ENCODE measurements around the gene CD244. TPM values are rescaled to one million over a fixed set of nuclear protein-coding genes. Genes with fewer than 3 reads are reported as not detected.
A peak's percentile ranks its signal among the peaks of the same experiment; 100 is the strongest.

Gene CD244, protein sequence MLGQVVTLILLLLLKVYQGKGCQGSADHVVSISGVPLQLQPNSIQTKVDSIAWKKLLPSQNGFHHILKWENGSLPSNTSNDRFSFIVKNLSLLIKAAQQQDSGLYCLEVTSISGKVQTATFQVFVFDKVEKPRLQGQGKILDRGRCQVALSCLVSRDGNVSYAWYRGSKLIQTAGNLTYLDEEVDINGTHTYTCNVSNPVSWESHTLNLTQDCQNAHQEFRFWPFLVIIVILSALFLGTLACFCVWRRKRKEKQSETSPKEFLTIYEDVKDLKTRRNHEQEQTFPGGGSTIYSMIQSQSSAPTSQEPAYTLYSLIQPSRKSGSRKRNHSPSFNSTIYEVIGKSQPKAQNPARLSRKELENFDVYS
- total RNA-seq: 10 to 100 TPM in 1 of 5 donors, 1 to 10 TPM in 4; 1.1 to 12.4 (median 2.9) TPM
- total RNA-seq (2013): 22.1 TPM
- 0.34 to 12.9 (median 2.5) reads per million in 29 experiments for total RNA-seq

DNA sequence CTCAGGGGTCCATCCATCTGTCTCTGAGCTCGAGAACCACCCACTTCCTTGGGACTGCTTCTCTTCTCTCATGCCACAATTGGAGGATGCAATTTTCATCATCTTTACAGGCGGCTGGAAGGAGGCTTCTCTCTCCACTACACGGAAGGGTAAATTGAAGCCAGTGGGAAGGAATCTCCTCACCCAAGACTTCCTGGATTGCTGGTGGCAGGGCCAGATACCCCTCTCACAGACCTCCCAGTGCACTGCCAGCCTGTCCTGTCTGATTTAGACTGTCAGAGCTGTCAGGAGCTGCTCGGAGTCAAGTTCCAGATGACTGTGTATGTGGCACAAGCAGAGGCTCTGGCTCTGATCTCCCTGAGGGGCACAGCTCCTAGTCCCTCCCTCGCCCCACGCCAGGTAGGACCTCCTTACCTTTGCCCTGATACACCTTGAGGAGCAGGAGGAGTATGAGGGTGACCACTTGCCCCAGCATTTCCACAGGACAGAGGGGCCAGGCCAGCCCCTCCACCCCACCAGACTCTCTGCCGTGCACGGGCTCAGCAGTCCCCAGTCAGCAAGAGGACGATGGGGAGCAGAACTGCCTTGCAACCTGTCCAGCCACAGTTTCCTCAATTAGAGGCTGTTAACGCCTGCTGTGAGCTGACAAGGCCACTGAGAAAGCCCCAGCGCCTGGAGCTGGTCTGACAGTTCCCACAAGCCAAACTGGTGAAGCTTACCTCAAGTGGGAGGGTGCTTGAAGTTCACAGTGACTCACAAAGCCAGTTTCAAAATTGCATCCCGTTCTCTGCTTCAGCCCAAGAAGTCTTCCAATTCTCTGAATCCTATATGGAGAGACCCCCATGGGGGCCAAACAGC lies at the start of gene CD244:
CD244 (minus strand) TSS at position 685 of the 858 bp plus-strand sequence; CDS start at position 475, 210 bp downstream.
- peaks cover 17 to 45% (median 21%) of the 10 kb centered on the region in 3 donors for H3K4me1 Mint-ChIP-seq
- Histone ChIP-seq H3K36me3 (ENCODE audit: control insufficient read depth in 2 of 2, extremely low read depth in 1 of 2, insufficient read depth in 1 of 2, low read length in 1 of 2) (no peaks in the 10 kb centered on the region), H3K27ac (ENCODE audit: low read length) (peak within 1 kb of the TSS; percentile 64), H3K27me3 (replicated peaks in 1 of 2; ENCODE audit: control insufficient read depth in 2 of 2, extremely low read depth in 1 of 2, insufficient read depth in 2 of 2, low read length in 1 of 2) (no peaks in the 10 kb centered on the region), H3K4me3 (ENCODE audit: control insufficient read depth in 1 of 2, extremely low read depth in 1 of 2, low read length in 1 of 2) (peak within 1 kb of the TSS in 1 of 2 donors; percentile 44), H3K9me3 (no peaks in the 10 kb centered on the region), H3K4me1 (ENCODE audit: control insufficient read depth in 1 of 2, extremely low read depth in 1 of 2, insufficient read depth in 2 of 2, low read length in 2 of 2) (peaks cover 2 to 47% of the 10 kb centered on the region in 2 experiments)
- no peaks in the 10 kb centered on the region for H3K9me3 Mint-ChIP-seq
- WGBS (ENCODE audit: insufficient coverage): 42% methylated on average over 7 of the region's 12 CpGs
- ChIA-PET CTCF (interaction anchor here in 1 of 2 donors (0.6 to 1.3 kb wide), 6 partner anchors 15 to 285 kb away, joined by 3 to 4 read pairs (median 4); partner anchors contain the start of gene LY9), POLR2A (interaction anchor here in 1 of 2 donors (0.7 kb wide), 1 partner anchor 224 kb away, joined by 3 read pairs; no protein-coding TSS in a partner anchor)
- peak within 1 kb of the TSS; percentile 55 to 77 for H3K27ac Mint-ChIP-seq
- peak within 1 kb of the TSS; percentile 48 to 65 (median 52) for H3K4me3 Mint-ChIP-seq
- DNase-seq (peak in 31 of 35 experiments; percentile 25 to 74 (median 54)), ATAC-seq (replicated peaks in 1 of 4) (peak; percentile 45 to 90 (median 69))
- no peaks in the 10 kb centered on the region for H3K36me3 Mint-ChIP-seq
- no peaks in the 10 kb centered on the region for H3K27me3 Mint-ChIP-seq

DNA sequence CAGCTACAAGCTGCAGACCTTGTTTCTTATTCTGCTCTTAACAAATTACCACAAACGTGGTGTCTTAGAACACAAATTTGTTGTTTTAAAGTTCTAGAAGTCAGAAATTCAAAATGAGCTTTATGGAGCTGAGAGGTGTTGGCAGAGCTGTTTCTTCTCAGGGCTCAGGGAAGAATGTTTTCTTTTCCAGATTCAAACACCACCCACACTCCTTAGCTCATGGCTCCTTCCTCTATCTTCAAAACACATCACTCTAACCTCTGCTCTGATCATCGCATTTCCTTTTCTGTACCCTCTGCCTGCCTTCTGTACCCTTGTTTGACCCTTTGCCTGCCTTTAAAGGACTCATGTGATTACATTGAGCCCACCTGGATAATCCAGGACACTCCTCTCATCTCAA lies 49.2 kb upstream of the CD244 start:
- POLR2A ChIA-PET: interaction anchor here in 1 of 2 donors (0.7 kb wide), 1 partner anchor 289 kb away, joined by 3 read pairs; no protein-coding TSS in a partner anchor
- no peak overlapping the region for H3K4me3 ChIP-seq (ENCODE audit: control insufficient read depth in 1 of 2, extremely low read depth in 1 of 2, low read length in 1 of 2)
- ATAC-seq (replicated peaks in 1 of 4) (no peak), DNase-seq (no peak)
- Mint-ChIP-seq H3K36me3 (no peaks in the 10 kb centered on the region), H3K9me3 (no peaks in the 10 kb centered on the region), H3K4me1 (no peaks in the 10 kb centered on the region), H3K27ac (no peak overlapping the region), H3K4me3 (no peak overlapping the region), H3K27me3 (no peaks in the 10 kb centered on the region)
- no peaks in the 10 kb centered on the region for H3K4me1 ChIP-seq (ENCODE audit: control insufficient read depth in 1 of 2, extremely low read depth in 1 of 2, insufficient read depth in 2 of 2, low read length in 2 of 2)
- WGBS (ENCODE audit: insufficient coverage): 50% methylated on average over 1 of the region's 2 CpGs
- no peaks in the 10 kb centered on the region for H3K9me3 ChIP-seq
- no peaks in the 10 kb centered on the region for H3K36me3 ChIP-seq (ENCODE audit: control insufficient read depth in 2 of 2, extremely low read depth in 1 of 2, insufficient read depth in 1 of 2, low read length in 1 of 2)
- no peak overlapping the region for H3K27ac ChIP-seq (ENCODE audit: low read length)
- CTCF ChIA-PET: no interaction called here
- H3K27me3 ChIP-seq (replicated peaks in 1 of 2; ENCODE audit: control insufficient read depth in 2 of 2, extremely low read depth in 1 of 2, insufficient read depth in 2 of 2, low read length in 1 of 2): no peaks in the 10 kb centered on the region

DNA sequence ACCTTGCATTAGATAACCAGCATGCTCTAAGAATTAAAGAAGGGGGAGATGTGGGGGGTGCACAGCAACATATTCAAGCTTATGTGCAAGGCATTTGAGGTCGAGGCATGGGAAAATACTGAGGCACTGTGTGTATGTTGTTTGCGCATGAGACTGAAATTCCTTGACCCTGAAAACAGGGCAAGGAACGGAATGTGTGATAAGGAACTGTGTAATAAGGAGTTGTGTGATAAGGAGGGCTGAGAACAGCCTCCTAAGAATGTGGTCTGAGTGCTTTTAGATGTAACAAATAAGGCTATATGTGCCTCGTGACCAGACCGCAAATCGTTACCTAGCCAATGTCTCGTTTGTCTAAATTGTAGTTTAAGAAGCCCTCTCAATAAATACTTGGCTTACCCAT lies 48.8 kb upstream of the CD244 start:
- POLR2A ChIA-PET: no interaction called here
- H3K27ac ChIP-seq (ENCODE audit: low read length): no peak overlapping the region
- H3K27me3 Mint-ChIP-seq: no peaks in the 10 kb centered on the region
- H3K9me3 Mint-ChIP-seq: no peaks in the 10 kb centered on the region
- DNase-seq: no peak
- no peak overlapping the region for H3K4me3 ChIP-seq (ENCODE audit: control insufficient read depth in 1 of 2, extremely low read depth in 1 of 2, low read length in 1 of 2)
- H3K4me3 Mint-ChIP-seq: no peak overlapping the region
- no peaks in the 10 kb centered on the region for H3K36me3 ChIP-seq (ENCODE audit: control insufficient read depth in 2 of 2, extremely low read depth in 1 of 2, insufficient read depth in 1 of 2, low read length in 1 of 2)
- no peak overlapping the region for H3K27ac Mint-ChIP-seq
- H3K4me1 ChIP-seq (ENCODE audit: control insufficient read depth in 1 of 2, extremely low read depth in 1 of 2, insufficient read depth in 2 of 2, low read length in 2 of 2): no peaks in the 10 kb centered on the region
- CTCF ChIA-PET: no interaction called here
- ATAC-seq (replicated peaks in 1 of 4): no peak
- no peaks in the 10 kb centered on the region for H3K27me3 ChIP-seq (replicated peaks in 1 of 2; ENCODE audit: control insufficient read depth in 2 of 2, extremely low read depth in 1 of 2, insufficient read depth in 2 of 2, low read length in 1 of 2)
- no peaks in the 10 kb centered on the region for H3K4me1 Mint-ChIP-seq
- 81% methylated on average over 3 of the region's 7 CpGs for WGBS (ENCODE audit: insufficient coverage)
- no peaks in the 10 kb centered on the region for H3K9me3 ChIP-seq
- H3K36me3 Mint-ChIP-seq: no peaks in the 10 kb centered on the region

DNA sequence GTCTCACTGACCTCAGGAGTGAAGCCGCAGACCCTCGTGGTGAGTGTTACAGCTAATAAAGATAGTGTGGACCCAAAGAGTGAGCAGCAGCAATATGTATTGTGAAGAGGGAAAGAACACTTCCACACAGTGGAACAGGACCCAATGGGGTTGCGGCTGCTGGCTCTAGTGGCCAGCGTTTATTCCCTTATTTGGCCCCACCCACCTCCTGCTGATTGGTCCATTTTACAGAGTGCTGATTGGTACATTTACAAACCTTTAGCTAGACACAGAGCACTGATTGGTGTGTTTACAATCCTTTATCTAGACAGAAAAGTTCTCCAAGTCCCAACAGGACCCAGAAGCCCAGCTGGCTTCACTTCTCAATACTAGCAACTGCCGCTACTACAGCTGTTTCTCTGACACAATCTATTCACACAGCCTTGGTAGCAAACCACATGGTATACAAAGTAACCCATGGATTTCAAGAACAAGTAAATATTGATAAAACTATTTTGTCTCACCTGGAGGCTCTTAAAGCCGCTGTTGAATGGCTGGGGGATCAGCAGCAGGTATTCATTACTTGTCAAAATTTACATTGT lies 47.6 kb upstream of the CD244 start:
- Histone ChIP-seq H3K36me3 (ENCODE audit: control insufficient read depth in 2 of 2, extremely low read depth in 1 of 2, insufficient read depth in 1 of 2, low read length in 1 of 2) (no peaks in the 10 kb centered on the region), H3K27ac (ENCODE audit: low read length) (no peak overlapping the region), H3K4me3 (ENCODE audit: control insufficient read depth in 1 of 2, extremely low read depth in 1 of 2, low read length in 1 of 2) (no peak overlapping the region), H3K9me3 (no peaks in the 10 kb centered on the region), H3K27me3 (replicated peaks in 1 of 2; ENCODE audit: control insufficient read depth in 2 of 2, extremely low read depth in 1 of 2, insufficient read depth in 2 of 2, low read length in 1 of 2) (no peaks in the 10 kb centered on the region), H3K4me1 (ENCODE audit: control insufficient read depth in 1 of 2, extremely low read depth in 1 of 2, insufficient read depth in 2 of 2, low read length in 2 of 2) (no peaks in the 10 kb centered on the region)
- Mint-ChIP-seq H3K9me3 (no peaks in the 10 kb centered on the region), H3K4me1 (no peaks in the 10 kb centered on the region), H3K4me3 (no peak overlapping the region), H3K27me3 (no peaks in the 10 kb centered on the region), H3K27ac (no peak overlapping the region), H3K36me3 (no peaks in the 10 kb centered on the region)
- WGBS (ENCODE audit: insufficient coverage): no CpG with 5 or more reads among the region's 6 CpGs
- ATAC-seq (replicated peaks in 1 of 4) (no peak), DNase-seq (no peak)
- POLR2A ChIA-PET: no interaction called here
- CTCF ChIA-PET: interaction anchor here in 1 of 2 donors (0.6 kb wide), 1 partner anchor 1071 kb away, joined by 3 read pairs; no protein-coding TSS in a partner anchor

DNA sequence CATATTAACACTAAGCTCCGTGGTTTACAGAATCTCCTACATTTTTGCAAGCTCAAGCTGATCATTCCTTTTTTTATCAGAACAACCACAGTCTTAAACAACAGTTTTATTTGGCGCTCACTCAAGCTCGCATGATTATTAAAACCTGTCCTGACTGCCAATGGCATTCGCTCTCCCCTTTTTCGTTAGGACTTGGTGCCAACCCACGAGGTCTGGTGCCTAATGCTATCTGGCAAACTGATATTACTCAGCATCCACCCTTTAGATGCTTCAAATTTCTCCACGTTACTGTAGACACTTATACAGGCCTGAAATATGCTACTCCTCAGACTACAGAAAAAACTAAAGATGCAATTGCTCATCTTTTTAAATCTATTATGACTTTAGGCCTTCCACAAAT lies 45.3 kb upstream of the CD244 start:
- Histone ChIP-seq H3K4me1 (ENCODE audit: control insufficient read depth in 1 of 2, extremely low read depth in 1 of 2, insufficient read depth in 2 of 2, low read length in 2 of 2) (no peaks in the 10 kb centered on the region), H3K4me3 (ENCODE audit: control insufficient read depth in 1 of 2, extremely low read depth in 1 of 2, low read length in 1 of 2) (no peak overlapping the region), H3K27me3 (replicated peaks in 1 of 2; ENCODE audit: control insufficient read depth in 2 of 2, extremely low read depth in 1 of 2, insufficient read depth in 2 of 2, low read length in 1 of 2) (no peaks in the 10 kb centered on the region), H3K9me3 (no peaks in the 10 kb centered on the region), H3K36me3 (ENCODE audit: control insufficient read depth in 2 of 2, extremely low read depth in 1 of 2, insufficient read depth in 1 of 2, low read length in 1 of 2) (no peaks in the 10 kb centered on the region), H3K27ac (ENCODE audit: low read length) (no peak overlapping the region)
- Mint-ChIP-seq H3K27ac (no peak overlapping the region), H3K27me3 (no peaks in the 10 kb centered on the region), H3K9me3 (no peaks in the 10 kb centered on the region), H3K4me1 (no peaks in the 10 kb centered on the region), H3K4me3 (no peak overlapping the region), H3K36me3 (no peaks in the 10 kb centered on the region)
- DNase-seq (no peak), ATAC-seq (replicated peaks in 1 of 4) (no peak)
- WGBS (ENCODE audit: insufficient coverage): 86% methylated on average over 6 of the region's 7 CpGs
- CTCF ChIA-PET: no interaction called here
- POLR2A ChIA-PET: interaction anchor here in 1 of 2 donors (0.9 kb wide), 1 partner anchor 65 kb away, joined by 3 read pairs; no protein-coding TSS in a partner anchor

DNA sequence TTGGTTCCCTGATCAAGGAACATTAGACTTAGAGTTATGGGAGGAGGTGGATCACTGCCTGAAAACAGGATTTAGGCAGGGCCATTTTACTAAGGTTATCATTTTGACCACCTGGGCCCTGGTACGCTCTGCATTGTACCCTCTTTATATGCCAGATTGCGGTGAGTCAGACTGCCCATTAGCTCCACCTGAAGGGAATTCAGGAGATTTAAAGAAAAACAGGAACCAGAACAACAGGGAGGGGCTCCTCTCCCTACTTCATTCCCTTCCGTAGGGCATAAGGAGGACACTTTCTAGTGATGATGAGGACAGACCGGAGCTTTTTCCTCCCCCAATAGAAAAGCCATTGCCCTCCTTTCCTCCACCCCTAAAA lies 42.9 kb upstream of the CD244 start:
- Histone ChIP-seq H3K9me3 (no peaks in the 10 kb centered on the region), H3K4me3 (ENCODE audit: control insufficient read depth in 1 of 2, extremely low read depth in 1 of 2, low read length in 1 of 2) (no peak overlapping the region), H3K4me1 (ENCODE audit: control insufficient read depth in 1 of 2, extremely low read depth in 1 of 2, insufficient read depth in 2 of 2, low read length in 2 of 2) (no peaks in the 10 kb centered on the region), H3K27me3 (replicated peaks in 1 of 2; ENCODE audit: control insufficient read depth in 2 of 2, extremely low read depth in 1 of 2, insufficient read depth in 2 of 2, low read length in 1 of 2) (no peaks in the 10 kb centered on the region), H3K36me3 (ENCODE audit: control insufficient read depth in 2 of 2, extremely low read depth in 1 of 2, insufficient read depth in 1 of 2, low read length in 1 of 2) (no peaks in the 10 kb centered on the region), H3K27ac (ENCODE audit: low read length) (no peak overlapping the region)
- Mint-ChIP-seq H3K27me3 (no peaks in the 10 kb centered on the region), H3K27ac (no peak overlapping the region), H3K36me3 (no peaks in the 10 kb centered on the region), H3K4me1 (no peaks in the 10 kb centered on the region), H3K9me3 (peaks cover 0 to under 1% (median 0%) of the 10 kb centered on the region in 3 donors), H3K4me3 (no peak overlapping the region)
- no peak for DNase-seq
- ChIA-PET POLR2A (no interaction called here), CTCF (no interaction called here)
- 94% methylated on average over 2 of the region's 4 CpGs for WGBS (ENCODE audit: insufficient coverage)
- no peak for ATAC-seq (replicated peaks in 1 of 4)

All from T-cell (primary cell).